GM10847 (cell line): ENCODE results near the gene ATP1A1.

ENCODE experiments used
- POLR2A ChIP-seq: IDR thresholded peaks from 2 replicates; pipeline ENCODE4 v1.6.1; 2011; ENCODE audit not compliant: insufficient read length; ENCODE audit errors: extremely low read depth

Gene ATP1A1

DNA sequence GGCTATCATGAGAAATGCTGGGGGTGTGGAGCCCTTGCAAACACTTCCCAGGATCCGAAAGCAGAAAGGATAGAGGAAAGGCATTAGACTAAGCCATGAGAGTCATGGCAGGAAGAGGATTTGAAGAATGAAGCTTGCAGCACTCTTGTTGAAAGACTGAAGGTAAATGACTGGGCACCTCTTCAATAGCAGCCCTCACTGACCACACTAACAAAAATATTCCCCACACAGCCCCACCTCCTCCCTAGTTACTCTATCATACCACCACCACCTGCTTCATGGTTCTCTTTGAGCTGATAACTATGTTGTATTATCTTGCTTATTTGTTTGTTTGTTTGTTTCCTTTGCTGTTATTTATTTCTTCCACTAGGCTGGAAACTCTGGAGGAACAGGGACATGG lies 13.2 kb upstream of the ATP1A1 start:
- TF ChIP-seq POLR2A = no peak

DNA sequence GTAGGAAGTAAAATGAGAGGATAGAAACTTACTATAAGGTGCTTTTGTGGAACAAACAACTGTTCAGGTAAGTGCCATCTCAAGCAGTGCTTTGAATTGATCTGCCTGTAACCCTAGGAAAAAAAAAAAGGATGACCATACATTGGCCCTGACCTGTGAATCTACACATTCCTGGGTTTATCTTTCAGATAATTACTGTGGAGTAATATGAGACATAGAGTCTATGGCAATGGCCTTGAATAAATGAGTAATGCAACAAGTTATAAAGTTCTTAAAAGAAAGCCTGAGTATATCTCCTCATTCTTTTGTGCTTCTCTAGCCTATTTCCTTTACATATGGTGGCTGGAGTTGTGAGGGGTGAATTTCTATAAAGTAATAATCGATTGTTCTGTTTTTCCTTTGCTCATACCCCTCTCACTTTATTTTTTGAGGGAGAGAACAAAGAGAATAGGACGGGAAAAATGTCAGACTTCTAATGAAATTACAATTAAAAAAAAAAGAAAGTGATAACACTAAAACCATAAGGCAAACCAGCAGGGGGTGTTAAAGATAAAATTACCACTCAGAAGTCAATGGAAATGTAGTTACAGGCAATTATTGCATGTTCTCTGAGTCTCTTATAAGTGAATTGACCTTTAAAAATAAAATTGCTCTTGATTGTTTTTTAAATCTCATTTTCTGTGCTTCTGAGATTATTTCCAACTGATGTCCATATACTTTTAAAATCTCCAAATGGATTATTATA lies 12.4 kb upstream of the ATP1A1 start:
- TF ChIP-seq POLR2A = no peak

DNA sequence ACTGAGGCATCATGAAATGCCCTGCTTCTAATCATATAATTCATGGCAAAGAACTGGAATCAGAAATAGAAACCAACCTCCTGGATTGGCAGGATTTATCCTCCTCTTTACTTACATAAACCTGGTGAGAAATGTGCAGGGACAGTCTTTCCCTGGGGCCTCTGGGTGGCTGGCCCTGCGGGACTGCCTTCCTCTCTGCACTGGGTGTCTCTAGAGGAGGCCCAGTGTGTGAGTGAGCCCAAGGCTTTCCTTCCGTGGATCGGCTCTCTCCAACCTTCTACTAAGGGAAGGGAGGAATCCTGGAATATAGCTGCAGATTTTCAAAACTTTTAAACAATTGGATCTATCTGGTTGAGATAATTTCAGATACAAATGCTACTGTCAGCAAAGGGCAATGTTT lies 11.4 kb upstream of the ATP1A1 start:
- no peak for TF ChIP-seq POLR2A

DNA sequence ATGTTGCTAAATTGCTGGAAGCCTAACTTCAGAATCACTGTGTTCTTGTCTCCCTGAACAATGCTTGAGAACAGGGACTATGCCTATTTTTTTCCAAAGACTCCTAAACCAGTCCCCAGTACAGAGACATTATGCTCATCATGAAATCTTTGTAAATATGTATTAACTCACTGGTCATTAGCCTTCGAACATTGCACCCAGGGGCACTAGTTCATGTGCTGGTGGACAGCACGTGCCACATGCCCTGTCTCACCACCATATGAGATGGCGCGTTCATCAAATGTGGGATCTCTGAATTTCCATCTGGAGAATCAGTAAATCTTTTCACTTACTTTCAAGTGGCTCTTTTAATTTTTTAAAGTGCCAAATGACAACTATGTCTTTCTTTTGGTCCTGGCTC lies 11.0 kb upstream of the ATP1A1 start:
- no peak for TF ChIP-seq POLR2A

DNA sequence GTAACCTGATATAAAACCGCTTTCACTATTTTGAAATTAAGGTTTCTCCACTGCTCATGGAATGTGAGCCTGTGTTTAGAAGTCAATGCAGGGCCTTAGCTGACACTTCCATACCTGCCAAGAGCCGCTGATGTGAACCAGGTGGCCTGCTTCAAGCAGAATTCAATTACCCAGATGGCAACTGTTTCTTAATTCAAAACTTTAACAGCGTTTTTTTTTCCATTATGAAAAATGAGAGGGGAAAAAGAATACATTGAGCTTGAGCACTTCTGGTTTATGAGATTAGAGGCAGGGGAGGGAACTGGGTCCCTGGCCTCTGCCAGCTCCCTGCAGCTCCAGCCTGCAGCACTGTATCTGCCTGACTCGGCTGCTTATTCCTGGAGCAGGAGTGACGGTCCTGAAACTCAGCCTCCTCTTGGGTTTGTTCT lies 7.7 kb upstream of the ATP1A1 start:
- TF ChIP-seq POLR2A = no peak

DNA sequence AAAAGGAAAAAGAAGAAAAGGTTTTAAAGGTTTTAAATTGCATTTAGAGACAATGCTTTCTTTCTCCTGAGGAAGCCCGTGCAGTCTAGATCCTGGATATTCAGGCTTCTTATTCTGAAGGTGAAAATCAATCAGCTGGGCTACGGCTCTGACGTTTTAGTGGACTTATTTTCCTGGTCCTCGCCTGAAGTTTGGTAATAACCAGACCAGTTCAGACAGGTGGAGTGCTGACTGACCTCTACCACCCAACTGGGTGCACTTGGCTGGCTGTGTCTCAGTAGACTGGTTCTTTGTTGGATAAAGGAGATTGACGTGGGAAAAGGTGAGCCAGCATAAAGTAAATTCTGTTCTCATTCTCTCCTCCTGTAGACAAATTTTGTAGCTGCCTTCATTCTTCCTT lies 7.2 kb upstream of the ATP1A1 start:
- TF ChIP-seq POLR2A = no peak

DNA sequence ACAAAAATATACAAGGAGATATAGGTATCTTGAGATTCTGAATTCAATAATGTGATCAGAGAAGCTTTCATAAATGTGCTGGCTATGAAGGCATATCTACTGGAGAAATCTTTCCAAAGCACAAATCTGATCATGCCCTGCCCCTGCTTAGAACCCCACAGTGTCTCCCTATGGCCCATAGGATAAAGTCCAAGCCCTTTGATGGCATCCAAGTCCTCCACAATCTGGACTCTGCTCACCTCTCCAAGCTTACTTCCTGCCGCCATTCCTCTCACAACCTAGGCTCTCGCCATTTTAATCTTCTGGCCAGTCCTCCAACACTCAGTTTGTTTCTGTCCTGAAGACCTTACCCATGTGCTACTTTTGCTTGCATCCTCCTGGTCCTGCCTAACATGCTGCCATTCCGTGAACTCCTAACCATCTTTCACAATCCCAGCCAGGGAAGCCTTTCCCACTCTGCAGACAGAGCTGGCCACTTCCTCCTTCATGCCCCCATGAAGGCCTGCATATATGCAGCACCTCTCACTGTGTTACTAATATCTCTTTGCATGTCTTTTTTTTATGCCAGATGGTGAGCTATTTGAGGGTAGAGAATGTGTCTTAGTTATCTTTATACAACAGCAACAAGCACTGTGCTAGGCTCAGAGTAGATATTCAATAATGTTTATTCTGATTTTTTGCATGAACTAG lies 5.6 kb upstream of the ATP1A1 start:
- no peak for TF ChIP-seq POLR2A

DNA sequence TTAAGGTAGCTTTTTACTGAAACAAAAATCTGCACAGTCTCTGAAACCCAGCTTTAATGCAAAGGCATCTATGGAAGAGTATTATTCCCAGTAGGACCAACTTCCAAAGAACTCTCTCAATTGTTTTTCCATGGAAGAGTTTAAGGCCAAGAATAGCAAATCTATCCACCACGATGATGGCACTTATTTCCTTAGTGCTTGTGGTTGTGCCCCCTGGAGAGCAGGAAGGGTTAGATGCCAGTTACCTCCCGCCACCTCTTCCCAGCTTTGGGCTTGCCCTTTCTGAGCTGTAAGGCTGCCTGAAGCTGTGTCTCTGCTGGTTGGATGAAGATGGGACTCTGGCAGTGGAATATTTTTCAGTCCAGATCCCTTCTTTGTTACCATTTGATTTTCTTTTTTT lies 4.8 kb upstream of the ATP1A1 start:
- no peak for TF ChIP-seq POLR2A

DNA sequence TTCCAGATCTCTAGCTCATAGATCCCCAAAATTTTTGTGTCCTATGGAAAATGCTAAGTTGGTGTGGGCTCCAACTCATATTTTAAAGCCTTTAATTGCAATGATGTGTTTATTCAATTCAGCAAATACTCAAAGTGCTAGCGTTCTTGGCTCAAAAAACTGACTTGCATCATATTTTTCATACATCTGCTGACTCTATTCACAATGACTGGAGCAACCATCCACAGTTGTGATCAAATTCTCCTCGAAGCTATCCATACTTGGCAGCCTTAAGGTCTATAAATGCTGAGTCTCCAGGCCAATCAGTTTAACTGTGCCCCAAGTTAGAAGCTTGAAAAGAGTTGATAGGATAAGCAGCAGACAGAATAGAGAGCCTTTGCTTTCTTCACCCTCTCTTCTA lies 2.9 kb upstream of the ATP1A1 start:
- no peak for TF ChIP-seq POLR2A

DNA sequence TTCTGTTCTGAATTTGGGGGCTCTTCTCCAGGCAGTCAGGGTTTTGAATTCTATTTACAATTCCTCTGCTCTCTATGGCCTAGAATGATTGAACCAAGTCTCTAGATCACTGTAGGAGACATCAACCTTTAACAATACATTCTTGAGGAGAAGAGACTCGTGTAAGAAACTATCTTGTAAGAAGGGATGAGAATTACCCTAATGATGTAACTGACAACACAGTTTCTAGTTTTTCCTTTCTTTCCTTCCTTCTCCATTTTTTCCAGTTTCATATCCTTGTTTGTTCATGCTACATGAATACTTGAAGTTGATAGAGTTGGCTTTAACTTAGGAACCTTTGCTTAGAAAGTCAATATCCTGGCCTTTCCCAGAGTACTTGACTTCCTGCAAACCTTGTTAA lies 1.3 kb upstream of the ATP1A1 start:
- TF ChIP-seq POLR2A = no peak

DNA sequence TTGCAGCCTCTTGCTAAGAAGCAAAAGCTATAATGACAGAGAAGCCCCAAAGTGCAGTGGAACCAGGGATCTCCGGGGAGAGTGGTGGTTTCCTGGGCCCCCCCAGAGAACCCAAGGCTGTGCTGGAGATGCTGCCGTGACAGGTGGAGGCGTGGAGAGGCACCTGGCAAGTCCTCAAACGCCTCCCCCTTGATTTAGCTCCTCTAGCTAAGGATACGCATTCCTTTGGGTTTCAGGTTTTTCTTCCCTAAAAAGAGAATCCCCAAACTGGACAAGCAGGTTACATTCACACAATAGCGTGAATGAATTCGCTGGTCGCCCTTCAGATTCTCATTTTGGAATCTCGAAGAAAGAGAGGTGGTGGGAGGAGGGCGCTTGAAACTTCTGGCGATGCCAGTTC lies 853 bp upstream of the ATP1A1 start:
- no peak for TF ChIP-seq POLR2A

DNA sequence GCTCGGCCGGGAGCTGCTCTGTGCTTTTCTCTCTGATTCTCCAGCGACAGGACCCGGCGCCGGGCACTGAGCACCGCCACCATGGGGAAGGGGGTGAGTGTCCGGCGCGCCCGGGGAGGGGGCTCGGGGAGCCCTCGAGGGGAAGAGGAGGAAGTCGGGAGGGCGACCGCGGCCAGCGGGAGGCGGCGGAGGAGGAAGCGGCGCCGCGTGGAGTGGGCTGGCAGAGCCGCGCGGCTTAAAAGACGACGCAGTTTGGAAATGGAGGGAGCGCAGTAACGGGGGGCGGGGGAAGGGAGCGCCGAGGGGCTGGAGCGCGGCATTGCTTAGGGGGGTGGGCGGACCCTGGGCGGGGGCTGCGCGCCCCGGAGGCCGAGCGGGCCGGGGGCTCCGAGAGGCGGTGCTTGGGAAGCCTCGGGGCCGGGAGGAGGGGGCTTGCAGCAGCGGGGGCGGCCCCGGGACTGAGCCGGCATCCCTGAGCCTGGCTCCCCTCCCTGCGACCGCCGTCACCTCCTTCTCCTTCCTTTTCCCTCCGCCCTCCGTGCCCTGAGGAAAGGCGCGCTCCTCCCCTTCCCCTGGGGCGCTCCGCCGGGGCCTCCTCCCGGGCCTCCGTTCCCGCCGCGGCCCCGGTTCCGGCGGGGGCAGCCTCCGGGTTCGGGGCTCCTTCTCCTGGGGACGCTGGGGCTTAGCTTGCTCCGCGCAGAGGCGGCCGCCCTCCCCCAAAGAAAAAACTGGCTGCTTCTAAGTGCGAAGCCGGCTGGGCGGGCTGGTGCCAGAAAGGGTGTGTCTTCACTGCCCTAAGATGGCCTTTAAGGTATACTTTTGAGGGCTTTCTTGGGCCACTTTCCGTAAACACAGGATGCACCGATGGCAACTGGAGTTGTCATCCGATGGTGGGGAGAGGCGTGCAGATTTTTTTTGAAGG lies 648 bp downstream of the ATP1A1 start:
- no peak for TF ChIP-seq POLR2A

DNA sequence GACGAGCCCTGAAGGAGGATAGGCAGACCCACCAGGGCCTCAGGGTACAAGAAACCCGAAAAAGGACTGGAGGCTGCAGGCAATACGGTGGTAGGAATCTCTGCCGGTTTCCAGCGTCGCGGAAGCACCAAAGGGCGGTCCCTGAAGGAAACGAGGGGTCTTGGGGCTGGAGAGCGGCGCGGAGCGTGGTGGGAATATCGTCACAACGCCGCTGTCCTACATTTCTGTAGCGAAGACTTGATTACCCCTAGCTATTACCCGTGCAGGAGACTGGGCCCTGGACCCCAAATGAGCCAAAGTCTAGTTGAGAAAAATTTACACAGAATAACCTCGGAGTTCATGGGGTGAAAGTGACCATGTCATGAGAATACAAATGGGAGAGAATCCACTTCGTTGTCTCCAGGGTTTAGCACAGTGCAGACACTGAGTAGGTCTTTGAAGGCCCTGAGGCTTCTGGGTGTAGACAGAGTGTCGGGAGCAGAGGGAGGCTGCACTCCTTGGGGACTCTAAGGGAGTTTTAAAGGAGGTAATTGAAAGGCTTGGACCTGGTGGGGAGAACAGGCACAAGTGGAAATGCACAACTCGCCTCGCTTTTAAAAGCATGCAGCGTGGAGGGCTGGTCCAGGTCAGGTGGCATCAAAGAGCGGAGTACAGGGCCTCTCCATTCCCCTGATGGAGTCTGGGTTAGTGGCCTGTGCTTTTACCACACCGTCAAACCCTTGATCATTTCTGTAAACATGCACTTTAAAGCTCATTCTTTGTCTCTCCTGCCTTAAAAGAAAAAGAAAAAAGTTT lies 1.5 kb downstream of the ATP1A1 start:
- TF ChIP-seq POLR2A = no peak

DNA sequence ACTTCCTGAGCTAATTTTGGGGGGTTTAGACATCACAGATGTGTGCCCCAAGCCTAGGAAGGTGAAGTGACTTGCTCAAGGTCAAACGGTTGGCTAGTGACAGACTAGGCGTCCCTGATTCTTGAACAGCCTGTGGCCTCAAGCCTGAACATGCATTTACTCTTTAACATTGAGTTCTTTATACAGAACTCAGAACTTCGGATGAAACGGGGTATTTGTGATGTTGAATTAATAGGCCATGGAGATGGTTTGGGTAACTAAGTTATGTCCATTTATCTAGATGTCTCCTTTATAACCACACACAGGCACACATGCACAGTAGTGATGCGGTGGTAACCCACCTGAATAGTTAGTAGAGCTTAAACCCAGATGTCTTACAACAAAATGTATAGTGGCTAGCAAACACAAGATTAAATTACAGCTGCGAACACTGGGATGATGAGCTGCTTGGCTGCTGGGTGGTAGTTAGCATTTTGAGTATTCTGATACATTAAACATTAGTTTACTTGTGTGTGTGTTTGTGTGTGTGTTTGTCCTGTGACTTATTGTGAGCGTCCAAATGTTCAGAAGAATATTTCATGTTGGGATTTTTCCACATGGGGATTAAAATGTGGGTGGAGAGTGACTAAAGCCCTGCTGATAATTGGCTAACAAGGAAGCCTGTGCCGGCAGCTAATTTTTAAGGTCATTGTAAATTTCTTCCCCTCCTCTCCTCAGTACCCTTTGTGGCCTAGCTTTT lies 2.3 kb downstream of the ATP1A1 start:
- TF ChIP-seq POLR2A = no peak
